ENCODE measurements around the gene MIEN1.
"Not testable (repeated sequence)": the region's sequence is repeated elsewhere in the genome, so short reads cannot be mapped to it uniquely, and the experiment has no call there.

Gene MIEN1

DNA sequence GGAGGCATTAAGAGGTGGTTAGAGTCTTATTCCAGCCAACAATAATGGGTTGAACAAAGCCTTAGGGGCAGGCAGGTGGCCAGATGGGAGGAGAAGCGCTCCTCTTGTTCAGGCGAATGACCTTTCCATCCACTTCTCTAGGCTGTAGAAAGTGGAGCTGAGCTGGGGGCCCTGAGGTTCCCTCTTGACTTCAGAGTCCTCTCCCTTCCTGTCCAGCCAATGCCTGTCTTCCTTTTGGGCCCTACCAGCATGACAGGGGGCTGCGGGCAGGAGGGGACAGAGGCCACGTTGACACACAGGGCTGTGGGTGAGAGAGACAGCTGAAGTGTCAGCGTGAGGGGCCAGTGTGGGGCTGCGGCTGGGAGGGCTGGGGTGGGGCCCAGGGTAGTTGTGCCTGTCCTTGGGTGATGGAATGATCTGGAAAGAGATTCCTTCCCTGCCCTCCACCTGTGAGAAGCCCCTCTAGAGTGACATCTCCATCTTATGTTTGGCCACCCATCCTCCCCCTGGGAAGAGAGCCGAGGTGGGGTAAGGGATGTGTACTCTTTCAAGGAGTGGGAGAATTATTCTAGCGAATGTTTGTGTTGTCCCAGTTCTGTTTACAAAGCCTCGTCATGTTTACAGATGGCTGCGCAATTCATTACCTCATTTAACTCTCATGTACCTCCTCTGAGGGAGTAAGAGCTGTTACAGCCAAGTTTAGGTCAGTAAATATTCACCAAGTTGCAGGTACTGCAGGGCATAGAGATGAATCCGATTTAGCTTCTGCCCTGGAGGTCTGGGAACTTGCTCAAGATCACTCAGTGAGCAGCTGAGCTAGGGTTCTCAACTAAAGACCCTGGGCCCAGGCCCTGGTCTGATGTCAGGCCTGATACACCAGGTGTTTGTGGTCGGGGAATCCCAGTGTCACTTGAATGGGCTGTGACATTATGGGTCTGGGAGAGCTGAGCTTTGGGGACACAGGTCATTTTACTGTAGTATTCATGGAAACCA lies 27.1 kb downstream of the MIEN1 start:
- Histone ChIP-seq H2AFZ (ENCODE audit: low read length, unreplicated experiment) (no peak overlapping the region), H3K27ac (ENCODE audit: low read depth, low read length) (no peak overlapping the region), H3K4me1 (ENCODE audit: control insufficient read depth, insufficient read depth, low read length, unreplicated experiment) (peaks cover 3% of the 10 kb centered on the region), H3K27me3 (ENCODE audit: insufficient read depth, low read length) (no peaks in the 10 kb centered on the region), H3K79me2 (ENCODE audit: control insufficient read depth, insufficient read depth, low read length, unreplicated experiment) (peaks cover 27% of the 10 kb centered on the region), H3K36me3 (ENCODE audit: insufficient read depth, low read length) (no peaks in the 10 kb centered on the region), H3K4me3 (ENCODE audit: low read depth, low read length) (no peak overlapping the region)

DNA sequence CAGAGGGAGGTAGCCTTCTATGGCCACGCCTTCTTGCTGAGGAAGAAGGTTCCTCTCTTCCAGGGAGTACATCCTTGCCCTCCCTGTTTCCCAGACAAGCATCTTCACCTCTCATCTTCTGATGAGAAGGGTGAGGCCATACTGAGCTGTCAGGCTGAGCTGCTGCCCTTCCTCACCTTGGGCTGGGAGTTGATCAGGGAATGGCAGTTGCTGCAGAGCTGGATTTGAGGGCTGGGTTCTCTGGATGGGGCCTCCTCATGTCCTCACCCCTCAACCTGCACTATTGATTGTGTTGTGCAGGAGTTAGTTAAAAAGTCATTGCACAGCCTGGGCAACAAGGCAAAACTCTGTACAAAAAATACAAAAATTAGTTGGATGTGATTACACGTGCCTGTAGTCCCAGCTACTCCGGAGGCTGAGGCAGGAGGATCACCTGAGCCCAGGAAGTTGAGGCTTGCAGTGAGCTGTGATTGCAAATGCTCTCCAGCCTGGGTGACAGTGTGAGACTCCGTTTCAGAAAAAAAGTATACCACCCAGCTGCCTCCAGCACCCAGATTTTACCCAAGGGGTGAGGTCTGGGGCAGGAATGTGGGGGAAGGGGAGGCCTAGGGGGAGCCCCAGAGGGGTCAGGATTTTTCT lies 28.4 kb downstream of the MIEN1 start:
- Histone ChIP-seq H3K4me3 (ENCODE audit: low read depth, low read length) (peak overlapping the region; percentile 90; the same call in 1 of the 2 replicates), H3K4me1 (ENCODE audit: control insufficient read depth, insufficient read depth, low read length, unreplicated experiment) (peaks cover 3% of the 10 kb centered on the region), H3K27ac (ENCODE audit: low read depth, low read length) (no peak overlapping the region), H3K27me3 (ENCODE audit: insufficient read depth, low read length) (no peaks in the 10 kb centered on the region), H3K79me2 (ENCODE audit: control insufficient read depth, insufficient read depth, low read length, unreplicated experiment) (peaks cover 27% of the 10 kb centered on the region), H3K36me3 (ENCODE audit: insufficient read depth, low read length) (no peaks in the 10 kb centered on the region), H2AFZ (ENCODE audit: low read length, unreplicated experiment) (no peak overlapping the region)

DNA sequence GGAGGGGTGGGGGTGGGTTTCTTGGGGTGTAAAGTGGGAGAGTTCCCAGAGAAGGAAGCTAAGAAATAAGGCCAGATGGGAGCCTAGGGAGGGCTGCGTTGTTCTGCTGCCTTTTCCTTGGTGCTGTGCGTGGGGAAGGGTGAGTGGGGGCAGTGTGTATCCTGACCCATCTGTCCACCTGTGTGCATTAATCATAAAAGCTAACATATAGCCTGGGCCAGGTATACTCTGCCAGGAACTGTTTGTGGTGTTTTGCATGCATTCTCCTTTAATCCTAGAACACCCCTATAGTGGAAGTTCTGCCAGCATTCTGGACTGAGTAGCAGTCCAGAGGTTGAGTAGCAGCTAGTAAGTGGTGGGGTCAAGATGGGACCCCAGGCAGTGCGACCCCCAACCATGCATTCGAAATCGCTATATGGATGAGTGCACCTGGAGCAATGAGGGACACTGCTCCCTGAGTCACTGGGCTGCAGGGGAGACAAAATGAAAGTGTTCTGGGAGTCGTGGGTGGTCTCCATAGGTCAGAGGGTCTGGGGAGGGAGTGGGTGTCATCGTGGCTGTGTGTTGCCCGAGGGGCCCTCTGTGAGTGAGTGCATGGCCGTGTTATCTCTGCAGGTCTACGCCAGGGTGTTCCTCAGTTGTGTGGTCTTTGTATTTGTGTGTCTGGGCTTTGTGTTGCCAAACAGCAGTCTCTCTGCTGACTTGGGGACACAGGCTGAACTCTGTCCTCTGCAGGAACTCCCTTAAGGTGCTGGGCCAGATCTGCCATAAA lies 29.1 kb downstream of the MIEN1 start:
- Histone ChIP-seq H3K79me2 (ENCODE audit: control insufficient read depth, insufficient read depth, low read length, unreplicated experiment) (peaks cover 23% of the 10 kb centered on the region), H3K36me3 (ENCODE audit: insufficient read depth, low read length) (no peaks in the 10 kb centered on the region), H3K27me3 (ENCODE audit: insufficient read depth, low read length) (no peaks in the 10 kb centered on the region), H3K4me1 (ENCODE audit: control insufficient read depth, insufficient read depth, low read length, unreplicated experiment) (peaks cover 3% of the 10 kb centered on the region), H2AFZ (ENCODE audit: low read length, unreplicated experiment) (no peak overlapping the region), H3K27ac (ENCODE audit: low read depth, low read length) (no peak overlapping the region), H3K4me3 (ENCODE audit: low read depth, low read length) (peak overlapping the region; percentile 90)

DNA sequence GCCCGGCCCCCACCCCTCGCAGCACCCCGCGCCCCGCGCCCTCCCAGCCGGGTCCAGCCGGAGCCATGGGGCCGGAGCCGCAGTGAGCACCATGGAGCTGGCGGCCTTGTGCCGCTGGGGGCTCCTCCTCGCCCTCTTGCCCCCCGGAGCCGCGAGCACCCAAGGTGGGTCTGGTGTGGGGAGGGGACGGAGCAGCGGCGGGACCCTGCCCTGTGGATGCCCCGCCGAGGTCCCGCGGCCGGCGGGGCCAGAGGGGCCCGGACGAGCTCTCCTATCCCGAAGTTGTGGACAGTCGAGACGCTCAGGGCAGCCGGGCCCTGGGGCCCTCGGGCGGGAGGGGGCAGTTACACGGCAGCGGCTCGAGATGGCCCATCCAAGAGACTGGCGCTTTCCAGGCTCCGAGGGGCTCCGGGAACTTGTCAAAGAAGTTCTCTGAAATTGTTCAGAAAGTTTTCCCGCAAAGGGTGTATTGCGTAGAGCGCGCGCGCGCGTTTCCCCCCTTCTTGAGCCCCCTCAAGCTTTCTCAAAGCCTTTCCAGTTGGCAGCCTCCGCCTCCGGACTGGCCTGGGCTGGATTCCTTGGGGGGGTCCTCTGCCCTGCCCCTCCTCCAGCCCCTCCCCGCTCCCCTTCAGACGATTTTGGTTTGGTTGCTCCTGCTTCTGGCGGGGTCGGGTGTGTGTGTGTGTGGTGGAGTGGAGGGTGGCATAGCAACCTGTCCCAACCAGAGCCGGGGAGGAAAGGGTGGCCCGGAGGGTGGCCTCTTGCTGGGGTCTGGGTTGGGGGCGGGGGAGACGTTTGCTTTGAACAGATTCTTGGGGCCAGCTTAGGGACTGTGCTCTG lies 30.0 kb downstream of the MIEN1 start:
- peaks cover 3% of the 10 kb centered on the region for H3K4me1 ChIP-seq (ENCODE audit: control insufficient read depth, insufficient read depth, low read length, unreplicated experiment)
- H3K27ac ChIP-seq (ENCODE audit: low read depth, low read length): no peak overlapping the region
- H3K36me3 ChIP-seq (ENCODE audit: insufficient read depth, low read length): no peaks in the 10 kb centered on the region
- no peaks in the 10 kb centered on the region for H3K27me3 ChIP-seq (ENCODE audit: insufficient read depth, low read length)
- H3K79me2 ChIP-seq (ENCODE audit: control insufficient read depth, insufficient read depth, low read length, unreplicated experiment): peaks cover 21% of the 10 kb centered on the region
- H2AFZ ChIP-seq (ENCODE audit: low read length, unreplicated experiment): peak overlapping the region; percentile 87
- H3K4me3 ChIP-seq (ENCODE audit: low read depth, low read length): peak overlapping the region; percentile 90

DNA sequence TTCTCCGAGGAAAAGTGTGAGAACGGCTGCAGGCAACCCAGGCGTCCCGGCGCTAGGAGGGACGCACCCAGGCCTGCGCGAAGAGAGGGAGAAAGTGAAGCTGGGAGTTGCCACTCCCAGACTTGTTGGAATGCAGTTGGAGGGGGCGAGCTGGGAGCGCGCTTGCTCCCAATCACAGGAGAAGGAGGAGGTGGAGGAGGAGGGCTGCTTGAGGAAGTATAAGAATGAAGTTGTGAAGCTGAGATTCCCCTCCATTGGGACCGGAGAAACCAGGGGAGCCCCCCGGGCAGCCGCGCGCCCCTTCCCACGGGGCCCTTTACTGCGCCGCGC lies 30.5 kb downstream of the MIEN1 start, which contains the start of gene ERBB2:
Gene ERBB2, plus strand, starts transcription at position 247 of the 330 bp plus-strand sequence. CDS start 175 bp downstream, outside the sequence.
- Histone ChIP-seq H3K36me3 (ENCODE audit: insufficient read depth, low read length) (no peaks in the 10 kb centered on the region), H3K4me1 (ENCODE audit: control insufficient read depth, insufficient read depth, low read length, unreplicated experiment) (peaks cover 3% of the 10 kb centered on the region), H3K4me3 (ENCODE audit: low read depth, low read length) (peak within 1 kb of the TSS; percentile 90), H3K27ac (ENCODE audit: low read depth, low read length) (no peak within 1 kb of the TSS), H3K79me2 (ENCODE audit: control insufficient read depth, insufficient read depth, low read length, unreplicated experiment) (peaks cover 21% of the 10 kb centered on the region), H3K27me3 (ENCODE audit: insufficient read depth, low read length) (no peaks in the 10 kb centered on the region), H2AFZ (ENCODE audit: low read length, unreplicated experiment) (peak within 1 kb of the TSS; percentile 87)

DNA sequence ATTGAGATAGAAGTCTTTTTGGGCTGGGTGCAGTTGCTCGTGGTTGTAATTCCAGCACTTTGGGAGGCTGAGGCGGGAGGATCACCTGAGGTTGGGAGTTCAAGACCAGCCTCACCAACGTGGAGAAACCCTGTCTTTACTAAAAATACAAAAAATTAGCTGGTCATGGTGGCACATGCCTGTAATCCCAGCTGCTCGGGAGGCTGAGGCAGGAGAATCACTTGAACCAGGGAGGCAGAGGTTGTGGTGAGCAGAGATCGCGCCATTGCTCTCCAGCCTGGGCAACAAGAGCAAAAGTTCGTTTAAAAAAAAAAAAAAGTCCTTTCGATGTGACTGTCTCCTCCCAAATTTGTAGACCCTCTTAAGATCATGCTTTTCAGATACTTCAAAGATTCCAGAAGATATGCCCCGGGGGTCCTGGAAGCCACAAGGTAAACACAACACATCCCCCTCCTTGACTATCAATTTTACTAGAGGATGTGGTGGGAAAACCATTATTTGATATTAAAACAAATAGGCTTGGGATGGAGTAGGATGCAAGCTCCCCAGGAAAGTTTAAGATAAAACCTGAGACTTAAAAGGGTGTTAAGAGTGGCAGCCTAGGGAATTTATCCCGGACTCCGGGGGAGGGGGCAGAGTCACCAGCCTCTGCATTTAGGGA lies 31.0 kb downstream of the MIEN1 start:
- H3K4me1 ChIP-seq (ENCODE audit: control insufficient read depth, insufficient read depth, low read length, unreplicated experiment); H3K36me3 ChIP-seq (ENCODE audit: insufficient read depth, low read length); H3K27me3 ChIP-seq (ENCODE audit: insufficient read depth, low read length); H3K27ac ChIP-seq (ENCODE audit: low read depth, low read length): not testable (repeated sequence)
- H3K79me2 ChIP-seq (ENCODE audit: control insufficient read depth, insufficient read depth, low read length, unreplicated experiment): peaks cover 21% of the 10 kb centered on the region
- peak overlapping the region; percentile 87 for H2AFZ ChIP-seq (ENCODE audit: low read length, unreplicated experiment)
- H3K4me3 ChIP-seq (ENCODE audit: low read depth, low read length): peak overlapping the region; percentile 90

DNA sequence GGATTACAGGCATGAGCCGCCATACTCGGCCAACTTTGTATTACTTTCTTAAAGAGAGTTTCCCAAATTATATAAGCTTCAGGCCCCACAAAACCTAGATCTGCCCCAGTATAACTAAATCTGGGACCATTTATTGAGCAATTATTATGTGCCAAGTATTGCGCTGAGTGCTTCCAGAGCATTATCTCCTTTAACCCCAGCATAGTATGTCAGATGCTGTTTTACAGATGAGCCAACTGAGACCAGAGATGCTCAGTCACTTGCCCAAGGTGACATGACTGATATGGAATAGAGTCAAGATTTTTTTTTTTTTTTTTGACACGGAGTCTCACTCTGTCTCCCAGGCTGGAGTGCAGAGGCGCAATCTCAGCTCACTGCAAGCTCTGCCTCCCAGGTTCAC lies 32.4 kb downstream of the MIEN1 start:
- Histone ChIP-seq H3K36me3 (ENCODE audit: insufficient read depth, low read length) (no peaks in the 10 kb centered on the region), H3K4me1 (ENCODE audit: control insufficient read depth, insufficient read depth, low read length, unreplicated experiment) (peaks cover 3% of the 10 kb centered on the region), H3K79me2 (ENCODE audit: control insufficient read depth, insufficient read depth, low read length, unreplicated experiment) (peaks cover 21% of the 10 kb centered on the region), H3K27me3 (ENCODE audit: insufficient read depth, low read length) (no peaks in the 10 kb centered on the region), H2AFZ (ENCODE audit: low read length, unreplicated experiment) (no peak overlapping the region), H3K4me3 (ENCODE audit: low read depth, low read length) (no peak overlapping the region), H3K27ac (ENCODE audit: low read depth, low read length) (no peak overlapping the region)

DNA sequence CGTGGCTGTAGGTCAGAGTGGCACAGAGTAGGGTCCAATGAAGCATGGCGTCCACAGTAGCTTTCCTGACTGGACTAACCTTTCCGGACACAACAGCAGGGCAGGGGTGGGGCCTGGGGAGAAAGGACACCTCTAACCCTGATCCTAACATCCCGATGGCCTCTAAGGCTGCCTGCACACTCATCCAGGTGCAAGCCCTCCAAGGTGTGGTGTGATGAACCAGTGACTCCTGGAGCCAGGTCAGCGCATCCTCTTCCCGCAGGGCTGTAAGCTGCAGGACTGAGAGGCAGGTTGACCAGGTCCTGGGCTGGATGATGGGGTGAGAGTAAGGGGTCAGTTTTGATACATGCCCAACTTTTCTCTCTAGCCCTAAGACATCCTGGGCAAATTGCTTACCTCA lies 33.6 kb downstream of the MIEN1 start:
- Histone ChIP-seq H3K27me3 (ENCODE audit: insufficient read depth, low read length) (no peaks in the 10 kb centered on the region), H3K4me1 (ENCODE audit: control insufficient read depth, insufficient read depth, low read length, unreplicated experiment) (peaks cover 3% of the 10 kb centered on the region), H3K36me3 (ENCODE audit: insufficient read depth, low read length) (no peaks in the 10 kb centered on the region), H2AFZ (ENCODE audit: low read length, unreplicated experiment) (no peak overlapping the region), H3K4me3 (ENCODE audit: low read depth, low read length) (no peak overlapping the region), H3K79me2 (ENCODE audit: control insufficient read depth, insufficient read depth, low read length, unreplicated experiment) (peaks cover 17% of the 10 kb centered on the region), H3K27ac (ENCODE audit: low read depth, low read length) (no peak overlapping the region)

DNA sequence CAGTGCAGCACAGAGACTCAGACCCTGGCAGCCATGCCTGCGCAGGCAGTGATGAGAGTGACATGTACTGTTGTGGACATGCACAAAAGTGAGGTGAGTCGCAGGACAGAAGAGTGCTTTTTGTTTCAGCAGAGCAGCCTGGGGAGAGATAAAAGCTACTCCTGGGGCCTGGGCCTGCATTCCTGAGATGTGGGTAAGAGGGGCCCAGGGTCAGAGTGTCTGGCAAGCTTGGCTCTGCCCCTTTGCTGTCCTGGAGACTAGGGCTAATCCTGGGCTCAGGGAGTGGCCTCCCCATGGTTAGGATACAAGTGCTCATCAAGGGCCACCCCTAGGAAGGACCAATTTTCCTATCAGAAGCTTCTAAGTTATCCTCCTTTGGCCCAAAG lies 35.2 kb downstream of the MIEN1 start:
- Histone ChIP-seq H3K27me3 (ENCODE audit: insufficient read depth, low read length) (no peaks in the 10 kb centered on the region), H3K4me1 (ENCODE audit: control insufficient read depth, insufficient read depth, low read length, unreplicated experiment) (no peaks in the 10 kb centered on the region), H3K4me3 (ENCODE audit: low read depth, low read length) (no peak overlapping the region), H3K79me2 (ENCODE audit: control insufficient read depth, insufficient read depth, low read length, unreplicated experiment) (peaks cover 3% of the 10 kb centered on the region), H3K36me3 (ENCODE audit: insufficient read depth, low read length) (no peaks in the 10 kb centered on the region), H3K27ac (ENCODE audit: low read depth, low read length) (no peak overlapping the region), H2AFZ (ENCODE audit: low read length, unreplicated experiment) (no peak overlapping the region)
